Ureter (tissue), 1 donor: Measurements from ENCODE around the gene ERBIN. TPM values are rescaled to one million over a fixed set of nuclear protein-coding genes. Genes with fewer than 3 reads are reported as not detected.

Experiments used
- DNase-seq: peaks from one replicate; pipeline ENCODE4 v3.0.0-alpha.2; 2020; ENCODE audit warnings: low spot score
- total RNA-seq: library from RNA; stranded (reverse); gene quantifications from one replicate; pipeline ENCODE4 v1.2.4, GENCODE V29; 2023
- donor health status: DM: yes; HTN: yes; CAD: no.

ERBIN gene
- total RNA-seq, 1 donor from 2014 or later = 101 TPM

GRCh38 chr5:66129144-66129543, 202.8 kb downstream of the ERBIN start:
- DNase-seq = no peak

DNA sequence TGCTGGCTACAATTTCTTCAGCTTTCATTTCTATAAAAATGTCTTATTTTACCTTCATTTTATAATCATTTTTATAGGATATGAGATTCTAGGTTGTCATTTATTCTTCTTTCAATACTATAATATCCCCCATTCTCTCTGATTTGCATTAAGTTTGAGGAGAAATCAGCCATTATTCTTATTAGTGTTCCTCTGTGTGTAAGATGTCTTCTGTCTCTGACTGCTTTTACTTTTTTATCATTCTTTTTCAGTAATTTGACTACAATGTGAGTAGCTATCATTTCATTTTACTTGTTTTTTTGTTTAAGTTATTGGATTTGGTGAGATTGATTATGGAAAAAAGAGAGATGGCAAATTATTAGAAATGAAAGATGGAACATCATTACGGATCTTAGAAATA, 204.1 kb downstream of the ERBIN start:
- no peak for DNase-seq

Other genes with a start within 250 kb of the ERBIN start
- gene SGTB, start 204.5 kb upstream of the ERBIN start, total RNA-seq = 4.6 TPM
- 23.8 TPM for gene NLN, start 204.4 kb upstream of the ERBIN start, total RNA-seq
- gene SREK1, start 217.7 kb downstream of the ERBIN start, total RNA-seq = 98.0 TPM